ENCODE measurements around the gene RORB.

RORB gene

DNA sequence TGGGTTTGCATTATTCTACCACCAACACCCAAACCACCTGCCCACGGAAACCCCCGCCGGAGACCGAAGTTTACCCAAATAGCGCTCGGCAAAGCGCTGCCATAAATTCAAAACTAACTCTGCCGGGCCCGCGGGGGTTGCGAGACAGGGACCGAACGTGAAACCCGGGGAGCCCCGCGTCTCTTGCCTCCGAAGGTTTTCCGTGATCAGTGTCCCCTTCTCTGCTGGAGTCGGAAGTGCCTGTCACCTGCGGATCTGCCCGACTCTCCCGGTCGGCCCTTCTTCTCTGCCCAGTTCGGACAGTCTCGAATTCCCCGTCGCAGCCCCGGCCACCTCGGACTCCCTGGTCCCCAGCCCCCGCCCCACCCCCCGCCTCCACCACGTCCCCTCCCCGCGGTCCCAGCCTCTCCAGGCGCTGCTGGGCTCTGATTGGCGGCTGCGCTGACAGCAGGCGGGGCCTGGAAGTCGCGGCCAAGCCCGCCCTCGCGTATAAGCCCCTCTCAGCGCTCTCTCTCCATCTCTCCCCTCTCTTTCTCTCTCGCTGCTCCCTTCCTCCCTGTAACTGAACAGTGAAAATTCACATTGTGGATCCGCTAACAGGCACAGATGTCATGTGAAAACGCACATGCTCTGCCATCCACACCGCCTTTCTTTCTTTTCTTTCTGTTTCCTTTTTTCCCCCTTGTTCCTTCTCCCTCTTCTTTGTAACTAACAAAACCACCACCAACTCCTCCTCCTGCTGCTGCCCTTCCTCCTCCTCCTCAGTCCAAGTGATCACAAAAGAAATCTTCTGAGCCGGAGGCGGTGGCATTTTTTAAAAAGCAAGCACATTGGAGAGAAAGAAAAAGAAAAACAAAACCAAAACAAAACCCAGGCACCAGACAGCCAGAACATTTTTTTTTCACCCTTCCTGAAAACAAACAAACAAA, at the start of gene RORB:
RORB (plus strand) TSS at position 517 of the 929 bp plus-strand sequence. CDS start 642 bp downstream, outside the sequence.
- Histone ChIP-seq H3K27me3 (peaks cover 0 to 28% of the 10 kb centered on the region in 2 donors), H3K27ac (peak within 1 kb of the TSS; percentile 28 to 41)

GRCh38 chr9:74447451-74448193, 49.5 kb upstream of the RORB start:
- H3K4me3 ChIP-seq = no peak overlapping the region
- TF ChIP-seq CTCF (IDR thresholded peaks at IDR 0.05) = no peak
- no peak overlapping the region for H3K27ac ChIP-seq
- no peaks in the 10 kb centered on the region for H3K27me3 ChIP-seq
- no peak for DNase-seq
- no peaks in the 10 kb centered on the region for H3K36me3 ChIP-seq
- H3K4me1 ChIP-seq = no peaks in the 10 kb centered on the region
- no peaks in the 10 kb centered on the region for H3K9me3 ChIP-seq
- intact Hi-C loops (cut with DNase I; ENCODE audit: low total_unique reads) = no loop called here

More for the DNA sequence above, at the start of gene RORB:
- peak within 1 kb of the TSS; percentile 56 to 64 for H3K4me3 ChIP-seq
- H3K9me3 ChIP-seq = no peaks in the 10 kb centered on the region
- peak; percentile 37 to 82 for DNase-seq
- intact Hi-C loops (cut with DNase I; ENCODE audit: low total_unique reads) = loop anchor here (10.0 kb wide), 1 partner anchor 588 kb away; the partner anchor contains the start of genes NMRK1 and OSTF1
- H3K4me1 ChIP-seq = peaks cover 0 to 29% (median 19%) of the 10 kb centered on the region in 4 donors
- TF ChIP-seq CTCF (IDR thresholded peaks at IDR 0.05) = no peak
- H3K36me3 ChIP-seq = no peaks in the 10 kb centered on the region

- no peaks in the 10 kb centered on the region for H3K36me3 ChIP-seq
- H3K4me3 ChIP-seq = no peak overlapping the region
- intact Hi-C loops (cut with DNase I; ENCODE audit: low total_unique reads) = no loop called here
- DNase-seq = no peak
- no peak for TF ChIP-seq CTCF (IDR thresholded peaks at IDR 0.05)
- no peaks in the 10 kb centered on the region for H3K9me3 ChIP-seq
- no peak overlapping the region for H3K27ac ChIP-seq
- no peaks in the 10 kb centered on the region for H3K4me1 ChIP-seq
- H3K27me3 ChIP-seq = no peaks in the 10 kb centered on the region
Measured at GRCh38 chr9:74449060-74449459, 48.1 kb upstream of the RORB start.

GRCh38 chr9:74458832-74459231, 38.3 kb upstream of the RORB start:
- DNase-seq = no peak
- Histone ChIP-seq H3K36me3 (no peaks in the 10 kb centered on the region), H3K4me1 (no peaks in the 10 kb centered on the region), H3K27me3 (no peaks in the 10 kb centered on the region), H3K27ac (no peak overlapping the region), H3K4me3 (no peak overlapping the region), H3K9me3 (no peaks in the 10 kb centered on the region)
- intact Hi-C loops (cut with DNase I; ENCODE audit: low total_unique reads) = no loop called here
- TF ChIP-seq CTCF (IDR thresholded peaks at IDR 0.05) = no peak

DNA sequence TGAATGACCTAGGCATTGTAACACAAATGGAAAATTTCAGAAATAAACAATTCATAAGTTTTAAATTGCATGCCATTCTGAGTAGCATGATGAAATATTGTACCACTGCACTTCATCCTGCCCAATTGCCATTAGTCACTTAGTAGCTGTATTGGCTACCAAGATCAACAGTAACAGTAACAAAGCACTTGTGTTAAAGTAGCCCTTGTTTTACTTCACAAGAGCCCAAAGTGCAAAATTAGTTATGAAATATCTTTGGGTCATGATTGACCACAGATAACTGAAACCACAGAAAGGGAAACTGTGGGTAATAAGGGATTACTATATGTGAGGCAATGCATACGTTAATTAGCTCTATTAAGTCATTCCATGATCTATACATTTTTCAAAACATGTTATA, 33.3 kb upstream of the RORB start:
- H3K4me3 ChIP-seq = no peak overlapping the region
- intact Hi-C loops (cut with DNase I; ENCODE audit: low total_unique reads) = no loop called here
- H3K27me3 ChIP-seq = no peaks in the 10 kb centered on the region
- no peaks in the 10 kb centered on the region for H3K4me1 ChIP-seq
- no peaks in the 10 kb centered on the region for H3K36me3 ChIP-seq
- no peak for TF ChIP-seq CTCF (IDR thresholded peaks at IDR 0.05)
- no peak for DNase-seq
- H3K9me3 ChIP-seq = no peaks in the 10 kb centered on the region
- H3K27ac ChIP-seq = no peak overlapping the region
